Neural progenitor cell (in vitro differentiated cells): ENCODE measurements around the gene MYO1E.

ENCODE experiments used
- CTCF ChIP-seq: fragments of 200-600 bp; sonication (generic); IDR thresholded peaks from 2 replicates; pipeline ENCODE4 v1.5.1; 2017; ENCODE audit warnings: antibody characterized with exemption, mild to moderate bottlenecking
- EZH2 ChIP-seq: fragments of 200-600 bp; sonication (generic); IDR thresholded peaks from 2 replicates; pipeline ENCODE4 v1.6.1; 2017; ENCODE audit warnings: antibody characterized with exemption, mild to moderate bottlenecking, moderate library complexity

GRCh38 chr15:59208613-59209249 is 163.9 kb downstream of the MYO1E start:
- TF ChIP-seq CTCF (no peak), EZH2 (no peak)
